Measurements from ENCODE around the gene RPL13. TPM values are rescaled to one million over a fixed set of nuclear protein-coding genes. Genes with fewer than 3 reads are reported as not detected.

Gene RPL13
- total and polyA plus RNA-seq, 2 of the 13 experiments (the other 11 are each of a cell fraction or from before 2014, with no cell fraction given): 2,988 to 4,411 TPM

GRCh38 chr16:89560378-89561141, at the start of gene RPL13 (continued):
- TF ChIP-seq ATF6 (CRISPR knock-in tag; conservative IDR thresholded peaks at IDR 0.05) (peak; percentile 89; the same call in 1 of the 2 replicates), ZNF709 (CRISPR knock-in tag; IDR thresholded peaks at IDR 0.05) (no peak; the same call in 1 of the 2 replicates), ZNF768 (CRISPR knock-in tag; IDR thresholded peaks at IDR 0.05) (peak; percentile 80), CEBPG (CRISPR knock-in tag; IDR thresholded peaks at IDR 0.05) (no peak), E2F5 (CRISPR knock-in tag; conservative IDR thresholded peaks at IDR 0.05) (no peak; the same call in none of the 2 replicates), GATA4 (IDR thresholded peaks at IDR 0.05; ENCODE audit: borderline replicate concordance, low read depth) (peak; percentile 91), ZNF432 (CRISPR knock-in tag; IDR thresholded peaks at IDR 0.05; ENCODE audit: borderline replicate concordance) (no peak), GRHL1 (CRISPR knock-in tag; conservative IDR thresholded peaks at IDR 0.05) (no peak; the same call in 1 of the 2 replicates), HNF4A (CRISPR knock-in tag; IDR thresholded peaks at IDR 0.05) (0 out of 2 replicates have a peak, but pooled peaks have one; percentile 8), ZNF646 (CRISPR knock-in tag; IDR thresholded peaks at IDR 0.05) (0 out of 2 replicates have a peak, but pooled peaks have one; percentile 9), ZNF124 (CRISPR knock-in tag; IDR thresholded peaks at IDR 0.05) (peak; percentile 94), SIX1 (CRISPR knock-in tag; IDR thresholded peaks at IDR 0.05; ENCODE audit: borderline replicate concordance) (peak; percentile 30), JDP2 (CRISPR knock-in tag; IDR thresholded peaks at IDR 0.05; ENCODE audit: borderline replicate concordance) (no peak; the same call in 1 of the 2 replicates), CBFB (CRISPR knock-in tag; IDR thresholded peaks at IDR 0.05) (peak; percentile 47)
